ENCODE data around the gene SULT1E1.

SULT1E1 gene

DNA sequence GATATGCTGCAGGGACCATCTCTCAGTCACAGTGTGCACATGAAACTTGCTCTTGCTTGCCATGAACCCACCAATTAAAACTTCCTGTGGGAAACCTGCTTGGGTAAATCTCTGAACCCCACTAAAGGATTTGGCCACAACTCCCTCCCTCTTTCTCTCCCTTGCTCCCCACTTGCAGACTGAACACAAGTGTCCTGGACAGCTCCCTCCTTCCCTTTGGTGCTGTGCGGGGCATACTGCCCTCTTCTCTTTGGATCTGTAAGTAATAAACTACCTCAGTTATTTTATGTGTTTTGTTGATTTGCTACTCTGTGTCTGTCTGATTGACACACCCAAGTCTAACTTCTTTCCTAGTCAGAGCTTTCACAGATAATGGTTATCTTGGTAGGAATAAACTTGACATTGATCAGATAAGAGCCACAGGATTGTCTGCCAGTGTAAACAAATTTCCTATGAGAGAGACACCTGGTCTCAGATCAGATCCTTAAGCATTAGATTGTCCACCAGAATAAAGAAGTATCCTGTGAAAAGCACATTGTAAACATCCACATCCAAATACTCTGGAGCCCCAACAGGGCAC is 41.8 kb downstream of the SULT1E1 start:
- H3K4me3 ChIP-seq (ENCODE audit: low read depth, low read length): no peak overlapping the region
- TF ChIP-seq MYC (IDR thresholded peaks at IDR 0.05; ENCODE audit: low read depth, low read length): no peak
- no peak for DNase-seq (ENCODE audit: low read depth)

DNA sequence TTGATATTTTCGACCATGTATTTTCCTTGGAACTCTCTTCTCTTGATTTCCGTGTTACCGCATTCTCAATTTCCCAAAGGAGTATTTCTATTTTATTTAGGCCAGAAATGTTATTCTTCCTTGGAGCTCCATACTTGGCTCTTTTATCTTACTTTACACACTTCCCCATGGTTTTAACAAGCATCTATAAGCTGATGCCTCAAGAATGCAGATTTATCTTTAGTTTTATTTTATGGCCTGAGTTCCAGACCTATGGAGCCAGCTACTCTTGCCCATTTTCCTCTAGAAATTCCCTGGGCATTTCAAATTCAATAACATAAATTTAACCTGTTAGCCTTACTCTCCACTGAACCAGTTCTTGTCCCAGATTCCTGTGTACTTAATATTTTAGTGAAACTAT is 43.7 kb downstream of the SULT1E1 start:
- DNase-seq (ENCODE audit: low read depth): no peak
- H3K4me3 ChIP-seq (ENCODE audit: low read depth, low read length): no peak overlapping the region
- no peak for TF ChIP-seq POLR2A (IDR thresholded peaks at IDR 0.05; ENCODE audit: extremely low read depth, insufficient read length)

DNA sequence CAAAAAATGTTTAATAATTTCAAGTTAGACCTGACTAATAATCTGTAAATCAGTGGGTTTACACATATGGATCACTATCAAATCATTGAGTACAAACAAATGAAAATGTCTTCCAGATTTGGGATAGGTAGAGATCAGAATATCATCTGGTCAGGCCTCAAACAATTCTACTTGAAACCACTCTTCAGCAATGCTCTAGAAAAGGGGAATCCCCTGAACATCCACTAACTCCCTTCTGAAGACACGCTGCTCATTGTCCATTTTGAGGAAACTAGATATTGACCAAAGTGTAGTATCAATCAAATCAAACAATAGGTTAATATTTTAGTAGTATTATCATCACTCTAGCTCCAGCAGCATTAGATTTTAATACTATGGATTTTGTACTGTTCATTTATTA is 46.3 kb downstream of the SULT1E1 start:
- TF ChIP-seq, protein P1, sequence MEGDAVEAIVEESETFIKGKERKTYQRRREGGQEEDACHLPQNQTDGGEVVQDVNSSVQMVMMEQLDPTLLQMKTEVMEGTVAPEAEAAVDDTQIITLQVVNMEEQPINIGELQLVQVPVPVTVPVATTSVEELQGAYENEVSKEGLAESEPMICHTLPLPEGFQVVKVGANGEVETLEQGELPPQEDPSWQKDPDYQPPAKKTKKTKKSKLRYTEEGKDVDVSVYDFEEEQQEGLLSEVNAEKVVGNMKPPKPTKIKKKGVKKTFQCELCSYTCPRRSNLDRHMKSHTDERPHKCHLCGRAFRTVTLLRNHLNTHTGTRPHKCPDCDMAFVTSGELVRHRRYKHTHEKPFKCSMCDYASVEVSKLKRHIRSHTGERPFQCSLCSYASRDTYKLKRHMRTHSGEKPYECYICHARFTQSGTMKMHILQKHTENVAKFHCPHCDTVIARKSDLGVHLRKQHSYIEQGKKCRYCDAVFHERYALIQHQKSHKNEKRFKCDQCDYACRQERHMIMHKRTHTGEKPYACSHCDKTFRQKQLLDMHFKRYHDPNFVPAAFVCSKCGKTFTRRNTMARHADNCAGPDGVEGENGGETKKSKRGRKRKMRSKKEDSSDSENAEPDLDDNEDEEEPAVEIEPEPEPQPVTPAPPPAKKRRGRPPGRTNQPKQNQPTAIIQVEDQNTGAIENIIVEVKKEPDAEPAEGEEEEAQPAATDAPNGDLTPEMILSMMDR (IDR thresholded peaks at IDR 0.05; ENCODE audit: low read depth, low read length): no peak
- no peak for TF ChIP-seq MYC (IDR thresholded peaks at IDR 0.05; ENCODE audit: low read depth, low read length)
- TF ChIP-seq, protein P2, sequence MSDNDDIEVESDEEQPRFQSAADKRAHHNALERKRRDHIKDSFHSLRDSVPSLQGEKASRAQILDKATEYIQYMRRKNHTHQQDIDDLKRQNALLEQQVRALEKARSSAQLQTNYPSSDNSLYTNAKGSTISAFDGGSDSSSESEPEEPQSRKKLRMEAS (IDR thresholded peaks at IDR 0.05; ENCODE audit: low read depth, low read length): no peak
- no peak for TF ChIP-seq POLR2A (IDR thresholded peaks at IDR 0.05; ENCODE audit: extremely low read depth, insufficient read length)
- no peak for DNase-seq (ENCODE audit: low read depth)
- H3K4me3 ChIP-seq (ENCODE audit: low read depth, low read length): no peak overlapping the region

DNA sequence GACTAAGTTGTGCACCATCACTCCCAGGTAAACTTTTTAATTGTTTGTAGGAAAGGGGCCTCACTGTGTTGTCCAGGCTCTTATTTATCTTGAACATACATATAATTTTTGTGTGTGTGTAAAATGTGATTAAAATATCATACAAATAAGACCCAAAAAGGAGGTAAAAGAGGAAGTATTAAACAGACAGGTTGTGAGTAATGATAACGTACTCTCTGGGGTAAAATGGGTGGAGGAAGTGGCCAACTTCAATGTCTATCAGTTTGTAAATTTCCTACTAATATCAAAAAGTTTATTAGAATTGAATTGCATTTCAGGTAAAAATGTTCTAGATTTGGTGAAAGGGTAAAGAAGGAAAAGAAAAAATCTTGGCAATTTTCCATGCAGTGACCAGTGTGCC is 48.8 kb downstream of the SULT1E1 start:
- no peak for DNase-seq (ENCODE audit: low read depth)
- TF ChIP-seq MYC (IDR thresholded peaks at IDR 0.05; ENCODE audit: low read depth, low read length): no peak
- TF ChIP-seq, protein P2 (IDR thresholded peaks at IDR 0.05; ENCODE audit: low read depth, low read length): no peak
- no peak for TF ChIP-seq POLR2A (IDR thresholded peaks at IDR 0.05; ENCODE audit: extremely low read depth, insufficient read length)
- TF ChIP-seq, protein P1 (IDR thresholded peaks at IDR 0.05; ENCODE audit: low read depth, low read length): no peak
- H3K4me3 ChIP-seq (ENCODE audit: low read depth, low read length): no peak overlapping the region

DNA sequence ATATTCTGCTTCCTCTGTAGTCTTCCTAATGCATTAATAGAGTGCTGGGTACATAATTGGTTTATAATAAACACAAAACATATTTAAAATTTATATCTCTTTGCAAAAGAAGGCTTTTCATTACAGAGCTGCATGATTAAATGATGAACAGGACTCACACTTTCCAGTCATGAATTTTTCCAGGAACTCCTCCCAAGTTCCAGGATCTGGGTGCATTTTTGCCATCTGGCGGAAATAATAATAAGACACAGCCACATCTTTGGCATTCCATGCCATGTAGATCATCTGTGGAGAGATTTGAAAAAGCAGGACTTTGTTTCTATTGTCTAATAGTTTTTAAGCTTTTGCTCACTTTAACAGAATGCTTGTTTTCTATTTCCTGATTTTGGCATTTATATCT is 59.3 kb downstream of the SULT1E1 start:
- no peak overlapping the region for H3K4me3 ChIP-seq (ENCODE audit: low read depth, low read length)
- no peak for DNase-seq (ENCODE audit: low read depth)
- TF ChIP-seq, protein P2 (IDR thresholded peaks at IDR 0.05; ENCODE audit: low read depth, low read length): no peak
- TF ChIP-seq MYC (IDR thresholded peaks at IDR 0.05; ENCODE audit: low read depth, low read length): no peak
- no peak for TF ChIP-seq POLR2A (IDR thresholded peaks at IDR 0.05; ENCODE audit: extremely low read depth, insufficient read length)
- TF ChIP-seq, protein P1 (IDR thresholded peaks at IDR 0.05; ENCODE audit: low read depth, low read length): no peak

DNA sequence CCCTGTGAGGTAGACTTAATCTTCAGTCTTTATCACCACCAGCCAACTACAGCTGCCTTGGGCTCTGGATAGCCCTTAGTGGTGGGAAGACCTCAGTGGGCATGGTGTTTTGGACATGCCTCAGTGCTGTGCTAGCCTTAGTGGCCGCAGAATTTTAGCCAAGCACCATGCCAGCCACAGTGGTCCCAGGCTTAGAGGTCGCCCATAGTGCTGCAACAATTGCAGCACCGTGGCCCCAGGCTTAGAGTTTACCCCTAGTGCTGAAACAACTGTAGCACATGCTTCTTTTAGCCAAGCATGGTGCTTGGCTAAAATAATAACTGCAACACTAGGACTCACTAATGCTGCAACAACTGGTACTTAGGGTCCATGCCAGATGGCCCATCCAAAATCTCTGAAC is 60.6 kb downstream of the SULT1E1 start:
- TF ChIP-seq MYC (IDR thresholded peaks at IDR 0.05; ENCODE audit: low read depth, low read length): no peak
- DNase-seq (ENCODE audit: low read depth): no peak
- no peak overlapping the region for H3K4me3 ChIP-seq (ENCODE audit: low read depth, low read length)

DNA sequence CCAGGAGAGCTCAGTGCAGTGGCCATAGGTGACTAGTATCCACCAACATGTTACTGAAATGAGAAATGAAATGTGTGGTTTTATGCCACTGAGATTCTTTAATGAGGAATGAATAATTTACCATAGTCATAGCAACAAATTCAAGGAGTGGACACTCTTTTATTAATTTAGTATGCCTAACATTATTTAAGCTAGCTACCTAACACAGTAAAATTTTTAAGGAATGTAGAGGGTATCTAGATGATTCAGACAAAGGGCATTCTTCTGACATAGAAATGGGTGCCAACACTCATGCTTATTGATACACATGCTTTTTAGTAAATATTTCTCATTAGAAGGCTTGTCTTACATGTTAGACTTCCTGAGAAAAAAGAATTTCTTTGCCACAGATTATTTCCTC is 66.2 kb downstream of the SULT1E1 start:
- TF ChIP-seq MYC (IDR thresholded peaks at IDR 0.05; ENCODE audit: low read depth, low read length) (no peak), POLR2A (IDR thresholded peaks at IDR 0.05; ENCODE audit: extremely low read depth, insufficient read length) (no peak)
- TF ChIP-seq, protein P1 (IDR thresholded peaks at IDR 0.05; ENCODE audit: low read depth, low read length): no peak
- TF ChIP-seq, protein P2 (IDR thresholded peaks at IDR 0.05; ENCODE audit: low read depth, low read length): no peak
- no peak overlapping the region for H3K4me3 ChIP-seq (ENCODE audit: low read depth, low read length)
- no peak for DNase-seq (ENCODE audit: low read depth)
